ENCODE results near the gene ANAPC16.
"Not testable (repeated sequence)": the region's sequence is repeated elsewhere in the genome, so short reads cannot be mapped to it uniquely, and the experiment has no call there.

ANAPC16 gene

DNA sequence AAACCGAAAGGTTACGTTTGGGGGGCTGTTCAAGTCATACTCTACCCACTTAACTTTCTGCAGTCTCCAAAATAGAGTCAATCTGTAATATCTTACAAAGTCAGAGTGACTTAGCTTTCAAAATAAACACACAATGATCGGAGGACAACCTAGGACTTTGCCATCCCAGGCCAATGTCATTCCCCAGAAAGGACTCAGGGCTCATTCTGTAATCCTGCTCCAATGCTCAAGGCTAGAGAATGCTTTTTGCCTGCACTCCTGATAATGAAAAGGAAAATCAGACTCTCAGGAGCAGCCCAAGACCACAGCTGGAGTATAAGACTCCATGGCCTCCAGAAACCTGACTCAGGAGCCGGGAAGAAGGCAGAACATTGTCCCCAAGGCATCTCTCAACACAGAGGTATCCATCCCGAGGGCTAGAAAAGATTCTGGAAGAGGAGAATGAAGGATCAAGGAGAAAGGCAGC is 28.8 kb downstream of the ANAPC16 start:
- Histone ChIP-seq H3K9me3 (ENCODE audit: control insufficient read depth in 1 of 2, low read length in 2 of 2) (no peaks in the 10 kb centered on the region), H3K4me1 (ENCODE audit: control insufficient read depth in 1 of 2, insufficient read depth in 2 of 2, low read length in 2 of 2) (peaks cover 32 to 64% of the 10 kb centered on the region in 2 donors), H3K27me3 (ENCODE audit: low read depth, low read length) (no peaks in the 10 kb centered on the region), H3K36me3 (ENCODE audit: control insufficient read depth in 1 of 2, insufficient read depth in 2 of 2, low read length in 2 of 2) (no peaks in the 10 kb centered on the region), H3K27ac (ENCODE audit: low read length) (peak overlapping the region; percentile 83), H3K4me3 (ENCODE audit: low read depth in 1 of 2, low read length in 2 of 2) (no peak overlapping the region)

- Histone ChIP-seq H3K27me3 (ENCODE audit: low read depth, low read length) (no peaks in the 10 kb centered on the region), H3K4me3 (ENCODE audit: low read depth in 1 of 2, low read length in 2 of 2) (no peak overlapping the region), H3K27ac (ENCODE audit: low read length) (peak overlapping the region; percentile 33), H3K36me3 (ENCODE audit: control insufficient read depth in 1 of 2, insufficient read depth in 2 of 2, low read length in 2 of 2) (no peaks in the 10 kb centered on the region), H3K9me3 (ENCODE audit: control insufficient read depth in 1 of 2, low read length in 2 of 2) (no peaks in the 10 kb centered on the region), H3K4me1 (ENCODE audit: control insufficient read depth in 1 of 2, insufficient read depth in 2 of 2, low read length in 2 of 2) (peaks cover 35 to 72% of the 10 kb centered on the region in 2 donors)
Observed at GRCh38 chr10:72245949-72246525, 30.2 kb downstream of the ANAPC16 start.

GRCh38 chr10:72248468-72249151 is 32.8 kb downstream of the ANAPC16 start:
- Histone ChIP-seq H3K36me3 (ENCODE audit: control insufficient read depth in 1 of 2, insufficient read depth in 2 of 2, low read length in 2 of 2) (no peaks in the 10 kb centered on the region), H3K9me3 (ENCODE audit: control insufficient read depth in 1 of 2, low read length in 2 of 2) (no peaks in the 10 kb centered on the region), H3K4me3 (ENCODE audit: low read depth in 1 of 2, low read length in 2 of 2) (peak overlapping the region; percentile 12 to 36), H3K27me3 (ENCODE audit: low read depth, low read length) (no peaks in the 10 kb centered on the region), H3K4me1 (ENCODE audit: control insufficient read depth in 1 of 2, insufficient read depth in 2 of 2, low read length in 2 of 2) (peaks cover 35 to 68% of the 10 kb centered on the region in 2 donors), H3K27ac (ENCODE audit: low read length) (peak overlapping the region; percentile 87)

GRCh38 chr10:72249176-72249862 is 33.5 kb downstream of the ANAPC16 start:
- peaks cover 29 to 65% of the 10 kb centered on the region in 2 donors for H3K4me1 ChIP-seq (ENCODE audit: control insufficient read depth in 1 of 2, insufficient read depth in 2 of 2, low read length in 2 of 2)
- H3K27me3 ChIP-seq (ENCODE audit: low read depth, low read length); H3K9me3 ChIP-seq (ENCODE audit: control insufficient read depth in 1 of 2, low read length in 2 of 2); H3K36me3 ChIP-seq (ENCODE audit: control insufficient read depth in 1 of 2, insufficient read depth in 2 of 2, low read length in 2 of 2): not testable (repeated sequence)
- peak overlapping the region in 1 of 2 donors; percentile 36 for H3K4me3 ChIP-seq (ENCODE audit: low read depth in 1 of 2, low read length in 2 of 2)
- H3K27ac ChIP-seq (ENCODE audit: low read length): peak overlapping the region; percentile 87

DNA sequence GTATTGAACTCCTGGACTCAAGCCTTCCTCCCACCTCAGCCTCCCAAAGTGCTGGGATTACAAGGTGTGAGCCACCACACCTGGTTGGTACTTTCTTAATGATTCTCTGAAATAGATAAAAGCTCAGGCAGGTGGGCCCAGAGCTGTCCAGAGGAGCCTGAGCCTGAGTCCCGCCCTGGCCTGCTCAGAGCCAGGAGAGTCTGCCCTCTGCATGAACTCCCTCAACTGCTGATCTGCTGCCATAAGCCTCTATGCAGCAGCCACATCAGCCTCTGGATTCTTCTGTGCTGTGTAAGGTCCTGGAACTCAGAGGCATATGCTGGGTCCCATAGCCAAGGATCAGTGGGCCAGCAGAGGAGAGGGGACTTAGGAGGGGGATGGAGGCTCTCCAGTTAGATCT is 34.9 kb downstream of the ANAPC16 start:
- Histone ChIP-seq H3K9me3 (ENCODE audit: control insufficient read depth in 1 of 2, low read length in 2 of 2) (no peaks in the 10 kb centered on the region), H3K4me1 (ENCODE audit: control insufficient read depth in 1 of 2, insufficient read depth in 2 of 2, low read length in 2 of 2) (peaks cover 31 to 65% of the 10 kb centered on the region in 2 donors), H3K4me3 (ENCODE audit: low read depth in 1 of 2, low read length in 2 of 2) (no peak overlapping the region), H3K27me3 (ENCODE audit: low read depth, low read length) (no peaks in the 10 kb centered on the region), H3K36me3 (ENCODE audit: control insufficient read depth in 1 of 2, insufficient read depth in 2 of 2, low read length in 2 of 2) (no peaks in the 10 kb centered on the region), H3K27ac (ENCODE audit: low read length) (no peak overlapping the region)

GRCh38 chr10:72251635-72252034 is 35.8 kb downstream of the ANAPC16 start:
- Histone ChIP-seq H3K36me3 (ENCODE audit: control insufficient read depth in 1 of 2, insufficient read depth in 2 of 2, low read length in 2 of 2) (no peaks in the 10 kb centered on the region), H3K27me3 (ENCODE audit: low read depth, low read length) (no peaks in the 10 kb centered on the region), H3K4me1 (ENCODE audit: control insufficient read depth in 1 of 2, insufficient read depth in 2 of 2, low read length in 2 of 2) (peaks cover 29 to 65% of the 10 kb centered on the region in 2 donors), H3K27ac (ENCODE audit: low read length) (no peak overlapping the region), H3K4me3 (ENCODE audit: low read depth in 1 of 2, low read length in 2 of 2) (no peak overlapping the region), H3K9me3 (ENCODE audit: control insufficient read depth in 1 of 2, low read length in 2 of 2) (no peaks in the 10 kb centered on the region)

- peaks cover 32 to 54% of the 10 kb centered on the region in 2 donors for H3K4me1 ChIP-seq (ENCODE audit: control insufficient read depth in 1 of 2, insufficient read depth in 2 of 2, low read length in 2 of 2)
- H3K9me3 ChIP-seq (ENCODE audit: control insufficient read depth in 1 of 2, low read length in 2 of 2): no peaks in the 10 kb centered on the region
- H3K27ac ChIP-seq (ENCODE audit: low read length): peak overlapping the region; percentile 4
- no peak overlapping the region for H3K4me3 ChIP-seq (ENCODE audit: low read depth in 1 of 2, low read length in 2 of 2)
- H3K36me3 ChIP-seq (ENCODE audit: control insufficient read depth in 1 of 2, insufficient read depth in 2 of 2, low read length in 2 of 2): no peaks in the 10 kb centered on the region
- no peaks in the 10 kb centered on the region for H3K27me3 ChIP-seq (ENCODE audit: low read depth, low read length)
Observed at GRCh38 chr10:72252972-72253371, 37.2 kb downstream of the ANAPC16 start.

GRCh38 chr10:72253578-72253977 is 37.8 kb downstream of the ANAPC16 start:
- peaks cover 27 to 48% of the 10 kb centered on the region in 2 donors for H3K4me1 ChIP-seq (ENCODE audit: control insufficient read depth in 1 of 2, insufficient read depth in 2 of 2, low read length in 2 of 2)
- H3K4me3 ChIP-seq (ENCODE audit: low read depth in 1 of 2, low read length in 2 of 2): no peak overlapping the region
- H3K27me3 ChIP-seq (ENCODE audit: low read depth, low read length): no peaks in the 10 kb centered on the region
- no peaks in the 10 kb centered on the region for H3K9me3 ChIP-seq (ENCODE audit: control insufficient read depth in 1 of 2, low read length in 2 of 2)
- peak overlapping the region; percentile 4 for H3K27ac ChIP-seq (ENCODE audit: low read length)
- no peaks in the 10 kb centered on the region for H3K36me3 ChIP-seq (ENCODE audit: control insufficient read depth in 1 of 2, insufficient read depth in 2 of 2, low read length in 2 of 2)

- Histone ChIP-seq H3K27me3 (ENCODE audit: low read depth, low read length) (no peaks in the 10 kb centered on the region), H3K9me3 (ENCODE audit: control insufficient read depth in 1 of 2, low read length in 2 of 2) (no peaks in the 10 kb centered on the region), H3K36me3 (ENCODE audit: control insufficient read depth in 1 of 2, insufficient read depth in 2 of 2, low read length in 2 of 2) (no peaks in the 10 kb centered on the region), H3K4me3 (ENCODE audit: low read depth in 1 of 2, low read length in 2 of 2) (peak overlapping the region; percentile 33 to 49), H3K27ac (ENCODE audit: low read length) (peak overlapping the region; percentile 89), H3K4me1 (ENCODE audit: control insufficient read depth in 1 of 2, insufficient read depth in 2 of 2, low read length in 2 of 2) (peaks cover 30 to 50% of the 10 kb centered on the region in 2 donors)
Observed at GRCh38 chr10:72254813-72255568, 39.2 kb downstream of the ANAPC16 start.

- no peaks in the 10 kb centered on the region for H3K36me3 ChIP-seq (ENCODE audit: control insufficient read depth in 1 of 2, insufficient read depth in 2 of 2, low read length in 2 of 2)
- H3K4me1 ChIP-seq (ENCODE audit: control insufficient read depth in 1 of 2, insufficient read depth in 2 of 2, low read length in 2 of 2): peaks cover 35 to 56% of the 10 kb centered on the region in 2 donors
- H3K27ac ChIP-seq (ENCODE audit: low read length): peak overlapping the region; percentile 89
- H3K27me3 ChIP-seq (ENCODE audit: low read depth, low read length): no peaks in the 10 kb centered on the region
- H3K4me3 ChIP-seq (ENCODE audit: low read depth in 1 of 2, low read length in 2 of 2): no peak overlapping the region
- no peaks in the 10 kb centered on the region for H3K9me3 ChIP-seq (ENCODE audit: control insufficient read depth in 1 of 2, low read length in 2 of 2)
Observed at GRCh38 chr10:72255977-72256729, 40.3 kb downstream of the ANAPC16 start.
